Iris pigment epithelial cell (primary cell): Measurements from ENCODE around the gene CADM4.
"Not testable (repeated sequence)": the region's sequence is repeated elsewhere in the genome, so short reads cannot be mapped to it uniquely, and the experiment has no call there.

ENCODE experiments used
- DNase-seq: peaks from one replicate; pipeline ENCODE4 v3.0.0-alpha.2; 2011; ENCODE audit warnings: low read depth

CADM4 gene

GRCh38 chr19:43662487-43662886, 22.8 kb upstream of the CADM4 start:
- peak; percentile 15 for DNase-seq

DNA sequence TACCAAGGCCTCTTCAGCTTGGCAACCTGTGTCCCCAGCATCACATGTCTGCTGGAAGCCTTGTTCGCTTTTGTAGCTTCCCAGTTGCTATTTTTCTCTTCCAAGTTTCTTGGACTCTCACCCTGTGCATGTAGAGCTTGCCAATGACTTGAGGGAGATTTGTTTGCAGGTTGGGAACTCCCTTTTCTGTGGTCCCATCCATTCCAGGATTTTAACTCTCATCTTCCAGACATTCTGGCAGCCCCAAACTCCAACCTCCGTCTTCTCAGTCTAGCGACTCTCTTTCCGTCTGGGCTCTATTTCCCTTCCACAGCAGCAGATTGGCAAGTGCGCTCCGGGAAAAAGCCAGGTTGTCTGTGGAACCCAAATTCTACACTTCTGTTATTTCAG, 21.3 kb upstream of the CADM4 start:
- DNase-seq: no peak

- no peak for DNase-seq
These were observed 20.8 kb upstream of the CADM4 start for GRCh38 chr19:43660301-43660970.

GRCh38 chr19:43658494-43658893, 18.8 kb upstream of the CADM4 start:
- no peak for DNase-seq

- no peak for DNase-seq
These were observed 18.4 kb upstream of the CADM4 start for GRCh38 chr19:43658001-43658400.

DNA sequence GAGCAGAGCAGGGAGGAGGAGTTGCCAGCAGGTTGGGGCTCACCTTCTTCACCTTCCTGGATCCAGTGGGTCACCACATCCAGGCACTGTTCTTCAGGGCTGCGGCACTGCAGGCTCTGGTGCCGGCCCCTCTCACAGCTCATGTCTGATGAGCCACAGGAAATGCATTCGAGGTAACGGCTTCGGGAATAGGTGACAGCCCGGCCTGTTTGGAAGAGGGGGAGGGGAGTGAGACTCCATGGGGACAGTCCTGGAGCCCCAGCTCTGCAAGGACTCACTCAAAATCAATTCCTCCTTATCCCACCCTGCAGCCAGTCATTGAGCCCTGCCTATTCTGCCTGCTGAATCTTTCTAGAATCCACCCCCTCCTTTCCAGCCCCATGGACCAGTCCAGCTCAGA, 16.8 kb upstream of the CADM4 start:
- no peak for DNase-seq

DNA sequence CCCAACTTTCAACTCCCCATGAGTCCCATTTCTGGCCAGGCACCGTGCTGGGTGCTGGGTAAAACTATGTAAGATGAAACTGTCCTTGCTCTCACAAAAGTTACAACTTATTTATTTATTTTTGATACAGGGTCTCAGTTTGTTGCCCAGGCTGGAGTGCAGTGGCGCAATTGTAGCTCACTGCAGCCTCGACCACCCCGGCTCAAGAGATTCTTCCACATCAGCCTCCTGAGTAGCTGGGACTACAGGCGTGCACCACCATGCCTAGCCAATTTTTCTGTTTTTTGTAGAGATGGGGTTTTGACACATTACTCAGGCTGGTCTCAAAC, 12.9 kb upstream of the CADM4 start:
- DNase-seq: no peak

GRCh38 chr19:43651758-43652545, 12.3 kb upstream of the CADM4 start:
- DNase-seq: peak; percentile 70

DNA sequence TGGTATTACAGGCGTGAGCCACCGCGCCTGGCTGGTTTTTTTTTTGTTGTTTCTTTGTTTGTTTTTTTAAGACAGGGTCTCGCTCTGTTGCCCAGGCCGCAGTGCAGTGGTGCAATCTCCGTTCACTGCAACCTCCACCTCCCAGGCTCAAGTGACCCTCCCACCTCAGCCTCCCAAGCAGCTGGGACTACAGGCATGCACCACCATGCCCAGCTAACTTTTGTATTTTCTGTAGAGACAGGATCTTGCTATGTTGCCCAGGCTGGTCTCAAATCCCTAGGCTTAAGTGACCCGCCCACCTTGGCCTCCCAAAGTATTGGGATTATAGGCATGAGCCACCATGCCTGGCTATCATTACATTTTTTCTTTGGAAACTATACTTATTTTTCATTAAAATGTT, 10.6 kb upstream of the CADM4 start:
- not testable (repeated sequence) for DNase-seq

DNA sequence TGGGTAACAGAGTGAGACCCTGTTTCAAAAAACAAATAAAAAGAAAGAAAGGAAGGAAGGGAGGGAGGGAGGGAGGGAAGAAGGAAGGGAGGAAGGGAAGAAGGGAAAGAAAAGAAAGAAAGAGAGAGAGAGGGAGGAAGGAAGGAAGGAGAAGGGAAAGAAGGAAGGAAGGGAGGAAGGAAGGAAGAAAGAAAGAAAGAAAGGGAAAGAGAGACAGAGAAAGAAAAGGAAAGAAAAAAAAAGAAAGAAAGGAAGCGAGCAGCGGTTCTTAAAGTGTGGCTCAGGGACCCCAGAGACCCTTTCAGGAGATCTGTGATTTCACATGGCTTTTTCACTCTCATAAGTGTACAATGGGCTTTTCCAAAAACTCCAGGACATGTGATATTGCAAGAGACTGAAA, 9.9 kb upstream of the CADM4 start:
- DNase-seq: no peak

- no peak for DNase-seq
These were observed 9.0 kb upstream of the CADM4 start for GRCh38 chr19:43648633-43649032.

GRCh38 chr19:43644181-43644580, 4.5 kb upstream of the CADM4 start:
- no peak for DNase-seq

DNA sequence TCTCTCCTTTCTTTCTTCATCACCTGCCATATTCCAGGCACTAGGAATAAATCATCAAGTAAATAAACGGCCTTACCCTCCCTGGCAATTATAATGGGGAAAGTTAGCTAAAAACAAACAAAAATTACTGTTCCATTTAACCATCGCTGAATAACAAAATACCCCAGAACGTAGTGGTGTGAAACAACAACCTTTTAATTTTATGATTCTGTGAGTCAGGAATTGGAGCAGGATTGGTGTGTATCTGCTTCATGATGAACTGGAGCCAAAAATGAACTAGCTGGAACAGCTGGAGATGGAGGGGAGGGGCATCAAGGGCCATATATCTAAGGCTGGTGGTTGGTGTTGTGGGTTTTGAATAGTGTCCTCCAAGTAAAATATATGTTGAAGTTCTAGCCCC, 3.7 kb upstream of the CADM4 start:
- no peak for DNase-seq

GRCh38 chr19:43642531-43642930, 2.9 kb upstream of the CADM4 start:
- no peak for DNase-seq

GRCh38 chr19:43641333-43641732, 1.7 kb upstream of the CADM4 start:
- no peak for DNase-seq

DNA sequence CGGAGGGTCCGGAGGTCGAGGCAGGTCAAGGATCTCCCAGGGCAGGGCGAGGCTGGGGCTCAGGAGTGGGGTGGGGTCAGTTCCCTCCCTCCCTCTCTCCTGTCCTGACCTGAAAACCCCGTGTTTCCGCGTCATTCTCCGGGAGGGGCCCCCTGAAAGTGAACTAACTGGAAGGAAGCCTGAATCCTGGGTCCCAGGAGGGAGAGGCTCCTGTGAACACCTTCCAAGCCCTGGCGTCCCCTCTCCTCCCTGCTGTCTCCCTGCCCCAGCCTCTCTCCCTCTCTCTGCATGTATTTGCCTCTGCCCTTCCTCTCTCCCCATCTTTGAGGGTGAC, 741 bp upstream of the CADM4 start:
- no peak for DNase-seq

GRCh38 chr19:43638995-43639518, 593 bp downstream of the CADM4 start:
- no peak for DNase-seq

DNA sequence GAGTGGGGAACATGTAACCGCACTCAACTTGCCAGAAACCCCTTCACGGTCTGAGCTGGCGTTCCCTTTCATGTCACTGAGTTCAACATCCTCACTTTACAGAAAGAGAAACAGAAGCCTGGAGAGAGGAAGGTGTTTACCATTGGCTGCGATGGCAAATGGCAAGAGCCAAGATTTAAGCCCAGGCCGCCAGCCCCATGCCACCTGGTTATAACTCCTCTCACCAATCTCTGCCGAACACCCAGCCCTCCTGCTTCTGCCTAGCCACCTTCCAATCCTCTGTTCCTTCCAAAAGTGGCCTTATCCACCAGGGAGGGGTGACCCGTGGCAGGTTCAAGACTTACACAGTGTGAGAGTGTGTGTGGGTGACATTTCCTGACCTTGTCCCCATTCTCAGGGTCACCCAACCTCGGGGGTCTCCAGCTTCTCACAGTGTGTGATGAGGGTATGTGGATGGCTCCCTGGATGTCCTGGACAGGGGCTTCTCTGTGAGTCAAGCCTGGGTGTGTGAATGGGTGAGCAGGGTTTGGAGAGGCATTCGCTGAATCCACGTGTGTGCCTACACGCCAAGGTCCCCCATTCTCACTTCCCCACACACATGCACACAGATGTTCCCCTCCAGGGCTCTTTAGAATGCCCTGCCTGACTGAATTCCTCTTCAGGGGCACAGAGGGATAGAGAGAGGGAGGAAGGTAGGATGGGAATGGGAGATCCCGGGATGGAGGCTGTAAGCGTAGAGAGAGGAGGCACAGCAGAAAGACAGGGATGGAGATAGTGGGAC, 1.2 kb downstream of the CADM4 start:
- no peak for DNase-seq

DNA sequence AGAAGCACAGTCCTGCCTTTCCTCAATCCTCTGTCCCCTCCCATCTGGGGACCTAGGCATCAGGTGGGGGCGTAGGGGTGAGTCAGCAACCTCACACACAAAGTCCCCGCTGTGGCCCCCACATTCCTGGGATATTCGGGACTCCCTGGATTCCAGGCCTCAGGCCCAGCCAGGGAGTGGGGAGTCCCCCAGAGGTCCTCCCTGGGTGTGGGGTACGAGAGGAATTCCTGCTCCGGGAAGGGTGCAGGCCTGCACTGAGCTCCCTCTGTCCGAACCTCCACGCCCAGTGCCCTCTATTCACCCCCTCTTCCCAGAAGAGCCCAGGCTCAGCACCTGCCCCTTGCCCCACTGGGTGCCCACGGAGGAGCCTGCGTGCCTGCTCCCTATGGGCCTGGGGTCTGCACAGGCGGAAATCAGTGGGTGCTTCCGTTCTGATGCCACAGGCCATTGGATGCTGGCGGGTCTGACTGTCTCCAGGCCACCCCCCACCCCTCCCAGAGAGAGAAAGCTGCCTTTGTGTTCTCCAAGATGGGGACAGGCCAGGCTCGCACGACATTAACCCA, 3.4 kb downstream of the CADM4 start:
- DNase-seq: peak; percentile 20

- DNase-seq: not testable (repeated sequence)
These were observed 4.1 kb downstream of the CADM4 start for GRCh38 chr19:43635561-43635940.

DNA sequence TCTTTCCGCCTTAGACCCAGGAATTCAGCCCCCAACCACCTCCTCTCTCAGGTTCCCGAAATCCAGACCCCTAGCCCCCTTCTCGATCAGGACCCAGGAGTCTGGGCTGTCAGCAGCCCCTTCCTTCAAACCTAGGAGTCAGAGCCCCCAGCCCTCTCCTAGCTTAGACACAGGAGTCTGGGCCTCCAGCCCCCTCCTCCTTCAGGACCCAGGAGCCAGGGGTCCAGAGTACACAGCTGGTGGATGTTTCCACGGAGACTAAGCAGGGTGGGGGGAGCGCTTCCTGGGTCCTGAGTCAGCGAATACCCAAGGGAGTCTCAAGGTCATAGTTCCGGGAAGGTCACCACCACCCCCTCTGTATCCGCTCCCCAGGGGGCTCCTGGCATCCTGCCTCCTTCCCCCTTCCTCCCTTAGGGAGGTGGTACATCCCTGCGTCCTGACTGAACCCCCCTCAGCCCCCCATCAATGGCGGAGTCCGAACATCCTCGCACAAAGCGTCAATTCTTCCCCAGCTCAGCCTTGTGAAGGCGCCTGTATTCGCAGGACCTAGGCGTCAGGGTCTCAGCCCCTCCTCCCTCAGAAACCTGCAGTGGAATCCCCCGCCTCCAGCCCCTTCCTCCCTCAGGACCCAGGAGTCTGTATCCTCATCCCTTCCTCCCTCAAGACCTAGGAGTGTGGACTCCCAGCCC, 4.6 kb downstream of the CADM4 start:
- peak; percentile 17 for DNase-seq

DNA sequence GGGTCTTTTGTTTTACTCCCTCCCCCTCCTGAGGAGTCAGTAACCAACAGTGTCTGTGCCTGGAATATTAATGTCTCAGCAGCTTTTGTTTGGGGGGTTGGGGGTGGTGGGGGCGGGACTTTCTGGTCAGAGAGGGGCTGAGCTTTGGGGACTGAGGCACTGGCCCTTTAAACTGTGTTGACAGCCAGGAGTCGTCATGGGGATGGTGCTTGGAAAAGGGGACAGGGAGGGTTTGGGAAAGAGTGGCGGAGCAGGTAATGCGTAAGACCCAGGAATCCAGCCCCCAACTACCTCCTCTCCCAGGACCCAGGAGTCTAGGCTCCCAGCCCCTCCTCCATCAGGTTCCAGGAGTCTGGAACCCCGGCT, 5.2 kb downstream of the CADM4 start:
- no peak for DNase-seq
